H4 (cell line): ENCODE results near the gene SGK2. TPM values are rescaled to one million over a fixed set of nuclear protein-coding genes. Genes with fewer than 3 reads are reported as not detected.

Experiments
- DNase-seq: peaks from one replicate; pipeline ENCODE4 v3.0.0-alpha.2; 2015; ENCODE audit warnings: low spot score
- total RNA-seq: library from RNA; depleted of rRNA; stranded (reverse); fragments of >200 nt; shearing (Covaris generic); gene quantifications from 2 replicates; pipeline ENCODE4 v1.2.3, GENCODE V29; 2014; rRNA removed

Gene SGK2
- 0.23 TPM in 1 of 2 replicates, not detected in the other for total RNA-seq

- DNase-seq: peak; percentile 39
These were observed at the start of gene SGK2 for GRCh38 chr20:43558412-43559146. Gene SGK2 (plus strand): TSS chr20:43559027. CDS start chr20:43566496, 7,469 bp downstream.

GRCh38 chr20:43511879-43512278 lies 46.9 kb upstream of the SGK2 start:
- no peak for DNase-seq

GRCh38 chr20:43513372-43513930 lies 45.4 kb upstream of the SGK2 start:
- no peak for DNase-seq

- DNase-seq: peak; percentile 98
These were observed 44.7 kb upstream of the SGK2 start for GRCh38 chr20:43513931-43514647.

GRCh38 chr20:43514648-43514999 lies 44.2 kb upstream of the SGK2 start:
- no peak for DNase-seq

- no peak for DNase-seq
These were observed 43.2 kb upstream of the SGK2 start for GRCh38 chr20:43515628-43516027.

- DNase-seq: no peak
These were observed 42.5 kb upstream of the SGK2 start for GRCh38 chr20:43516251-43516824.

- DNase-seq: no peak
These were observed 38.7 kb upstream of the SGK2 start for GRCh38 chr20:43520074-43520630.

- no peak for DNase-seq
These were observed 33.8 kb upstream of the SGK2 start for GRCh38 chr20:43525021-43525420.

- DNase-seq: no peak
These were observed 30.5 kb upstream of the SGK2 start for GRCh38 chr20:43528258-43528875.

- no peak for DNase-seq
These were observed 29.8 kb upstream of the SGK2 start for GRCh38 chr20:43529051-43529450.

GRCh38 chr20:43529457-43530153 lies 29.2 kb upstream of the SGK2 start:
- no peak for DNase-seq

GRCh38 chr20:43530321-43531090 lies 28.3 kb upstream of the SGK2 start:
- DNase-seq: no peak

GRCh38 chr20:43531091-43531443 lies 27.8 kb upstream of the SGK2 start:
- DNase-seq: no peak

- DNase-seq: no peak
These were observed 26.3 kb upstream of the SGK2 start for GRCh38 chr20:43532416-43533055.

GRCh38 chr20:43533060-43533459 lies 25.8 kb upstream of the SGK2 start:
- DNase-seq: no peak

- DNase-seq: no peak
These were observed 24.8 kb upstream of the SGK2 start for GRCh38 chr20:43534016-43534415.

- DNase-seq: no peak
These were observed 24.0 kb upstream of the SGK2 start for GRCh38 chr20:43534791-43535350.

- DNase-seq: no peak
These were observed 23.3 kb upstream of the SGK2 start for GRCh38 chr20:43535370-43536004.
